Spinal cord (tissue), 10 donors: ENCODE data around the gene HCK. TPM values are rescaled to one million over a fixed set of nuclear protein-coding genes. Genes with fewer than 3 reads are reported as not detected.

Source experiments
- DNase-seq, 6 donors: peaks; one replicate each; pipeline versions ENCODE4 v3.0.0 to v3.0.0-alpha.2; 2013 to 2015; ENCODE audit warnings: low spot score in 6 of 6, low read depth in 4 of 6
- H3K27ac ChIP-seq: one replicate; pipeline ENCODE4 v1.5.1; 2013; ENCODE audit warnings: low read depth, low read length, control low read depth
- H3K27me3 ChIP-seq: one replicate; pipeline ENCODE4 v1.6.1; 2013; ENCODE audit warnings: low read length; ENCODE audit not compliant: control insufficient read depth, insufficient read depth
- H3K36me3 ChIP-seq: one replicate; pipeline ENCODE4 v1.6.1; 2013; ENCODE audit warnings: low read length; ENCODE audit not compliant: control insufficient read depth, insufficient read depth
- H3K4me1 ChIP-seq: one replicate; pipeline ENCODE4 v1.6.1; 2013; ENCODE audit warnings: low read length; ENCODE audit not compliant: control insufficient read depth, insufficient read depth
- H3K4me3 ChIP-seq: one replicate; pipeline ENCODE4 v1.5.1; 2013; ENCODE audit warnings: low read depth, low read length, control low read depth
- H3K9me3 ChIP-seq: one replicate; pipeline ENCODE4 v1.6.1; 2013; ENCODE audit warnings: low read length; ENCODE audit not compliant: control insufficient read depth, insufficient read depth
- WGBS: methylation state at CpG from one replicate; pipeline ENCODE4 v1.1.5; 2013; ENCODE audit warnings: missing lambda C conversion rate; ENCODE audit not compliant: insufficient coverage; 5-methylcytosine and 5-hydroxymethylcytosine counted together
- polyA plus RNA-seq, 2 donors: library from polyadenylated mRNA; unstranded; fragments of 120-200 nt; gene quantifications; one replicate each; pipeline ENCODE4 v1.2.1, GENCODE V29; 2013; ENCODE audit not compliant: insufficient read length in 2 of 2
- small RNA-seq: library from RNA; depleted of rRNA; stranded (forward); fragments of <200 nt; gene quantifications from one replicate; pipeline ENCODE3, GENCODE V24; 2014; ENCODE audit warnings: low replicate concordance
- total RNA-seq, 2 donors: library from RNA; depleted of rRNA in 1 of 2; stranded (reverse); fragments of 120-200 nt in 1 of 2; fragments of >200 nt in 1 of 2; gene quantifications; one replicate each; pipeline versions ENCODE4 v1.2.3 to v1.2.4, GENCODE V29; 2013 to 2014
- donor health status: healthy.

The HCK gene
- total and polyA plus RNA-seq, 4 donors: 5.1 to 12.4 (median 8.0) TPM

DNA sequence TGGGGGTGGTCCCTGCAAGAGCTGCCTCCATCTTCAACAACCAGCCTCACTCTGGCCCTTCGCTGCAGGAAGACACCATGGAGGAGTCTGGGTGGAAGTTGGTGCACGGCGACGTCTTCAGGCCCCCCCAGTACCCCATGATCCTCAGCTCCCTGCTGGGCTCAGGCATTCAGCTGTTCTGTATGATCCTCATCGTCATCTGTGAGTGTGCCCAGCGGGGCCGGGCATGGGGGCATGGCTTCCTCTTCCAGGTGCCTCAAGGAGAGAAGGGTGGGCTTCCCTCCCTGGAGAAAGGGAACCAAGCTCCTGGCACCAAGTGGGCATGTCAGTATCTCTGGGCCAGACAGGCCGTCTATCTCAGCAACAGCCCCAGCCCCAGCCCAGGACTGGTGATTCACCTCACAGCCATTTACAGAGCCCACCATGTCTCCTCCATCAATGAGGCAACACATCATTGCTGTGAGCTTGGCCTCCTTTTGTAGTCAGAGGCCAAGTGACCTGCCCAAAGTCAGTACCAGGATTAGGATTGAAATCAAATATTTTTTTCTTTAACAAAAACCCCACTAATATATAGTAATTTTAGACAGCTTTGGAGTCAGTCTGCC lies 97.6 kb downstream of the HCK start:
- no peak for DNase-seq
- no peaks in the 10 kb centered on the region for H3K4me1 ChIP-seq
- WGBS: 86% methylated on average over 4 of the region's 8 CpGs
- H3K27me3 ChIP-seq: no peaks in the 10 kb centered on the region
- no peak overlapping the region for H3K27ac ChIP-seq
- H3K9me3 ChIP-seq: no peaks in the 10 kb centered on the region
- H3K4me3 ChIP-seq: no peak overlapping the region
- peaks cover 78% of the 10 kb centered on the region for H3K36me3 ChIP-seq

DNA sequence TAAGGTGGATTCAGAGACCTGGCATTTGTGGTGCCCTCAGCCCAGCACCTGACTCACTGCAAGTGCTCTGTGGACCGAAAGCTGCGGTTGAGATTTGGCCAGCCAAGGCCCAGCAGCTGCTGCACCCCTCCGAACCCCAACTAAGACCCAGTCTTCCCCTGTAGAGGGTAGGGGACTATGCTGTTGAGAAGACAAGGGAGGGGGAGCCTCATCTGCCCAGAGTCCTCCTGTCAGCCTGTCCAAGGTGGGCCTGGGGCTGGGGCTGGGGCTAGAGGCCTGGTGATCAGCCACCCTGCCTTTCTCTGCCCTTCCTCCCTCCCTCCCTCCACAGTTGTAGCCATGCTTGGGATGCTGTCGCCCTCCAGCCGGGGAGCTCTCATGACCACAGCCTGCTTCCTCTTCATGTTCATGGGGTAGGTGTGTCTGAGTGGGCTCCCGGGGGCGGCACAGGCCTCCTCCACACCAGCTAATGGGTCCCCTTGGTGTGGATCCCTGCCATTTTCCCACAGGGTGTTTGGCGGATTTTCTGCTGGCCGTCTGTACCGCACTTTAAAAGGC lies 98.3 kb downstream of the HCK start:
- WGBS: 93% methylated on average over 4 of the region's 10 CpGs
- Histone ChIP-seq H3K27ac (no peak overlapping the region), H3K27me3 (no peaks in the 10 kb centered on the region), H3K36me3 (peaks cover 78% of the 10 kb centered on the region), H3K4me3 (no peak overlapping the region), H3K9me3 (no peaks in the 10 kb centered on the region), H3K4me1 (no peaks in the 10 kb centered on the region)
- DNase-seq: no peak

Small RNAs within 50 kb of the gene (small RNA-seq; reads per million reads assigned to genes)
- gene RNA5SP481 (0.10 reads per million), gene RNA5SP482 (not detected)

Other genes with a start within 250 kb of the HCK start
- gene MYLK2, start 232.9 kb upstream of the HCK start, total RNA-seq: 1 to 10 TPM in 1 of 2 donors, under 1 TPM in 1; 0.79 to 5.2 TPM
- gene MYLK2, start 232.9 kb upstream of the HCK start, polyA plus RNA-seq: 1 to 10 TPM; 5.0 to 5.1 TPM
- 1 to 10 TPM in 1 of 2 donors, under 1 TPM in 1; 0.89 to 8.7 TPM for gene FOXS1, start 206.6 kb upstream of the HCK start, total RNA-seq
- 1 to 10 TPM; 4.4 to 5.4 TPM for gene FOXS1, start 206.6 kb upstream of the HCK start, polyA plus RNA-seq
- 10 to 100 TPM in 1 of 2 donors, 1 to 10 TPM in 1; 7.8 to 13.3 TPM for gene DUSP15, start 181.7 kb upstream of the HCK start, total RNA-seq
- 10 to 100 TPM; 27.5 to 31.0 TPM for gene DUSP15, start 181.7 kb upstream of the HCK start, polyA plus RNA-seq
- 10 to 100 TPM in 1 of 2 donors, 1 to 10 TPM in 1; 5.1 to 12.1 TPM for gene TTLL9, start 181.6 kb upstream of the HCK start, total RNA-seq
- gene TTLL9, start 181.6 kb upstream of the HCK start, polyA plus RNA-seq: 10 to 100 TPM; 18.4 to 18.8 TPM
- 10 to 100 TPM in 1 of 2 donors, 1 to 10 TPM in 1; 8.5 to 14.5 TPM for gene PDRG1, start 100.2 kb upstream of the HCK start, total RNA-seq
- gene PDRG1, start 100.2 kb upstream of the HCK start, polyA plus RNA-seq: 10 to 100 TPM; 34.4 to 35.8 TPM
- 1 to 10 TPM; 1.8 to 3.7 TPM for gene XKR7, start 84.1 kb upstream of the HCK start, total RNA-seq
- gene XKR7, start 84.1 kb upstream of the HCK start, polyA plus RNA-seq: 1 to 10 TPM; 7.9 to 9.0 TPM
- gene CCM2L, start 41.8 kb upstream of the HCK start, total RNA-seq: 1 to 10 TPM; 3.8 to 8.4 TPM
- 1 to 10 TPM; 6.4 to 6.8 TPM for gene CCM2L, start 41.8 kb upstream of the HCK start, polyA plus RNA-seq
- 10 to 100 TPM; 33.2 to 40.1 TPM for gene TM9SF4, start 57.5 kb downstream of the HCK start, total RNA-seq
- gene TM9SF4, start 57.5 kb downstream of the HCK start, polyA plus RNA-seq: 10 to 100 TPM; 58.1 to 65.9 TPM
- 1 to 10 TPM; 2.5 to 4.5 TPM for gene PLAGL2, start 155.5 kb downstream of the HCK start, total RNA-seq
- 10 to 100 TPM; 10.7 to 12.1 TPM for gene PLAGL2, start 155.5 kb downstream of the HCK start, polyA plus RNA-seq
- gene POFUT1, start 155.6 kb downstream of the HCK start, total RNA-seq: 10 to 100 TPM; 21.3 to 32.9 TPM
- 10 to 100 TPM; 22.8 to 27.6 TPM for gene POFUT1, start 155.6 kb downstream of the HCK start, polyA plus RNA-seq
- 10 to 100 TPM; 54.4 to 64.8 TPM for gene KIF3B, start 225.4 kb downstream of the HCK start, total RNA-seq
- 10 to 100 TPM; 69.0 to 75.8 TPM for gene KIF3B, start 225.4 kb downstream of the HCK start, polyA plus RNA-seq